ENCODE measurements around the gene LRRFIP2.

Gene LRRFIP2

GRCh38 chr3:37028329-37028728 is 146.1 kb downstream of the LRRFIP2 start:
- no peak for ATAC-seq
- Mint-ChIP-seq H3K4me3 (no peak overlapping the region), H3K36me3 (peaks cover 67% of the 10 kb centered on the region), H3K9me3 (no peaks in the 10 kb centered on the region), H3K4me1 (peaks cover 19% of the 10 kb centered on the region), H3K27me3 (no peaks in the 10 kb centered on the region), H3K27ac (no peak overlapping the region)

- H3K4me1 Mint-ChIP-seq: peaks cover 19% of the 10 kb centered on the region
- H3K36me3 Mint-ChIP-seq: peaks cover 65% of the 10 kb centered on the region
- H3K27me3 Mint-ChIP-seq: no peaks in the 10 kb centered on the region
Observed at GRCh38 chr3:37026851-37027250, 147.5 kb downstream of the LRRFIP2 start.

DNA sequence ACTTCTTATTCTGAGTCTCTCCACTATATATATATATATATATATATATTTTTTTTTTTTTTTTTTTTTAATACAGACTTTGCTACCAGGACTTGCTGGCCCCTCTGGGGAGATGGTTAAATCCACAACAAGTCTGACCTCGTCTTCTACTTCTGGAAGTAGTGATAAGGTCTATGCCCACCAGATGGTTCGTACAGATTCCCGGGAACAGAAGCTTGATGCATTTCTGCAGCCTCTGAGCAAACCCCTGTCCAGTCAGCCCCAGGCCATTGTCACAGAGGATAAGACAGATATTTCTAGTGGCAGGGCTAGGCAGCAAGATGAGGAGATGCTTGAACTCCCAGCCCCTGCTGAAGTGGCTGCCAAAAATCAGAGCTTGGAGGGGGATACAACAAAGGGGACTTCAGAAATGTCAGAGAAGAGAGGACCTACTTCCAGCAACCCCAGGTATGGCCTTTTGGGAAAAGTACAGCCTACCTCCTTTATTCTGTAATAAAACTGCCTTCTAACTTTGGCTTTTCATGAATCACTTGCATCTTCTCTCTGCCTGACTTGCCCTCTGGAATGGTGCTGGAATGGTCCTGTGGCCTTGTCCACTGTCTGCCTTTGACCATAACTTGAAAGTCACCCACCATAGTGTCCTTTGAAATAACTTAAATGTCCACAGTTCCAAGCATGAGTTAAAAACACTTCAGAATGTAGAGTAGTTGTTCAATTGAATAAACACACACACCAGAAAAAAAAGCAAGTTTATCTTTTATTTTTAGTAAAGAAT is 148.6 kb downstream of the LRRFIP2 start:
- H3K9me3 Mint-ChIP-seq: no peaks in the 10 kb centered on the region
- H3K27ac Mint-ChIP-seq: no peak overlapping the region
- peaks cover 71% of the 10 kb centered on the region for H3K36me3 Mint-ChIP-seq

More at GRCh38 chr3:37026851-37027250, 147.5 kb downstream of the LRRFIP2 start:
- no peak for ATAC-seq
- Mint-ChIP-seq H3K9me3 (no peaks in the 10 kb centered on the region), H3K4me3 (no peak overlapping the region), H3K27ac (no peak overlapping the region)

DNA sequence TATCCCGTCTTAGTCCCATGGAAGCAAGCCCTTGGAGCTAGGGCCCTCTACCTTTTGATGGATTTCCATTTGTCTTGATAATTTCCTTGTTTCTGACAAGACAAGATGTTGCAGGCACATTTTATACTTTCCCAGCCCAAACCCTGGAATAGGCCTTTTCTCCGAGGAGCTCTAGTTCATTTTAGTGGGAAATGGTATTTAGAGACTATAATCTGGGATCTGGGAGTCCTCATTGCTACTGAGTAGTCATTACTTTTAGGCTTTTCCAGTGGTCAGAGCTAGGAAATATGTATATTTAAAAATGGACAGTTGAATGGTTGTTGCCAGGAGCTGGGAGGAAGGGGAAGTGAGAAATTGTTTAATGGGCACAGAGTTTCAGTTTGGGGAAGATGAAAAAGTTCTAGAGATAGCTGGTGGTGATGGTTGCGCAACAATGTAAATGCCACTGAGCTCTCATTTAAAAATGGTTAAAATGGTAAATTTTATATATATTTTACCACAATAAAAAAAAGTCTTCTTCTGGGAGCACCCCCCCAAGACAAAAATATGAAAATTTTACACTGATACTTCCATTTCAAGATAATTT is 149.5 kb downstream of the LRRFIP2 start:
- Mint-ChIP-seq H3K9me3 (no peaks in the 10 kb centered on the region), H3K4me3 (no peak overlapping the region), H3K36me3 (peaks cover 79% of the 10 kb centered on the region), H3K27ac (no peak overlapping the region), H3K27me3 (no peaks in the 10 kb centered on the region), H3K4me1 (peaks cover 19% of the 10 kb centered on the region)
- ATAC-seq: peak; percentile 70

More for the DNA sequence above, 148.6 kb downstream of the LRRFIP2 start:
- H3K27me3 Mint-ChIP-seq: no peaks in the 10 kb centered on the region
- no peak for ATAC-seq
- no peak overlapping the region for H3K4me3 Mint-ChIP-seq
- H3K4me1 Mint-ChIP-seq: peaks cover 19% of the 10 kb centered on the region

DNA sequence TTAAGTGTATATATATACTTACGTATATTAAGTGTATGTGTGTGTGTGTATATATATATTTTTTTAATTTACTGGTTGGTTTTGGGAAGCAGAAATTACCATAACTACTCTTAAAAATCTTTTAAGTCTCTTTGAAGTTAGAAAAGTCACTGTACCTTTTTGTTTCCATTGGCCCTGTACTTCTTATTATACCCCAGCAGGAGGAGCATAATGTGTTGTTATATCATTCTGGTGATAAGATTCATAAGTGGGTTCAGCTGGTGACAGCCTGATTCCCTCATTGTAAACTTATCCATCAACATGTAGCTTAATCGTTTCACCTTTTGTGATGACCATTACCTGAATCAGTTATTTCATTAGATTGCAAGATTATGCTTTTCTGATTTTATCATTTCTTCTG is 150.3 kb downstream of the LRRFIP2 start:
- Mint-ChIP-seq H3K27me3 (no peaks in the 10 kb centered on the region), H3K9me3 (no peaks in the 10 kb centered on the region), H3K36me3 (peaks cover 84% of the 10 kb centered on the region), H3K27ac (no peak overlapping the region), H3K4me1 (peaks cover 19% of the 10 kb centered on the region), H3K4me3 (no peak overlapping the region)
- no peak for ATAC-seq

DNA sequence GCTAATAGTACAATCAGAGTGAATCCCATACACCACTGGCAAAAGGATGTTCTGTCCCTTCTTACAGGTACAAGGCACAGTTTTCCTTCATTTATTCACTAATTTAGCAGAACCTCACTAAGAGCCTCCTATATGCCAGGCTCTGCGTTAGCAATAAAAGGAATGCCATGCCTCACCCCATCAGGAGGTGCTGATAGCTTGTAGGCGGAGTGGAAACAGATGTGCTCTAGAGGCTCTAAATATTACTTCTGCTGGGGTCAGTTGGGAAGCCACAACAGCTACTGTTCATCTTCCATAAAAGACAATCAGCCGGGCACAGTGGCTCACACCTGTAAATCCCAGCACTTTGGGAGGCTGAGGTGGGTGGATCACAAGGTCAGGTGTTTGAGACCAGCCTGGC is 156.7 kb downstream of the LRRFIP2 start:
- H3K36me3 Mint-ChIP-seq: peaks cover 82% of the 10 kb centered on the region
- H3K27ac Mint-ChIP-seq: no peak overlapping the region
- H3K27me3 Mint-ChIP-seq: no peaks in the 10 kb centered on the region
- H3K4me3 Mint-ChIP-seq: no peak overlapping the region
- no peak for ATAC-seq
- no peaks in the 10 kb centered on the region for H3K9me3 Mint-ChIP-seq
- H3K4me1 Mint-ChIP-seq: no peaks in the 10 kb centered on the region

DNA sequence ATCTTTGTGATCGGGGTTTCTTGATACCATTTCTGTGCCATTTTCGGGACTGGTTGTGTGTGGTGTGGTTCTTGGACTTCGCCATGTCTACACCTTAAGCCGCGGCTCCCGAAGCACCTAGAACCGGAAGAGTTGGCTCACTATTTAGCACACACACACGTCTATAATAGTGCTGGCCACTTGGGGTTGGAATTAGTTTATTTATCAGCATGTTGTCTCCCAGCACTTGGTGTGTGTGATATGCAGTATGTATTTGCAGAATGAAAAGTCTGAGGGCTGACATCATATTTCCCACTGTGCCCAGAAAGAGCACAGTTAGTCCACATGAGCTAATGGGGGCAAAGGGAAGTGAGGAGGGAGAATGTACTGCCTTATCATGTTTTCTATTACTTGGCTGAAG is 157.5 kb downstream of the LRRFIP2 start:
- H3K27me3 Mint-ChIP-seq: no peaks in the 10 kb centered on the region
- no peaks in the 10 kb centered on the region for H3K9me3 Mint-ChIP-seq
- no peak overlapping the region for H3K4me3 Mint-ChIP-seq
- no peak overlapping the region for H3K27ac Mint-ChIP-seq
- H3K36me3 Mint-ChIP-seq: peaks cover 83% of the 10 kb centered on the region
- ATAC-seq: no peak
- H3K4me1 Mint-ChIP-seq: no peaks in the 10 kb centered on the region

DNA sequence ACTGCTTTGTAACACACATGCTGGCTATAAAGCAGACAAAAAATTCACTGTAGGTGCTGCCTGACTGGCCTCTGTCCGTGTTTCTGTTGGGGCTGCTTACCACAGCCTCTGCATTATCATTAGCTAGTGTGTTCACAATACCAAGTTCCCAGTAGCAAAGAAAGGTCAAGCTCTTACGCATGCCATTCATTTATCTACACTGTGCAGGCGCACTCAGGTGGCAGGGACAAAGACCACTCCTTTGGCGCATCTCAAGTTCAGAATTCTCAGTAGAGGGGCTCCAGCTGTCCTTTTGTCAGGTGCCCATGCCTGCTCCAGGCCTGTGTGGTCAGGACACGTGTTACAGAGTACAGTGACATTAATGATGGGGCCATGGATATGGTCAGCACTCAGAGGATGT is 158.7 kb downstream of the LRRFIP2 start:
- no peak overlapping the region for H3K27ac Mint-ChIP-seq
- ATAC-seq: no peak
- H3K27me3 Mint-ChIP-seq: no peaks in the 10 kb centered on the region
- H3K4me1 Mint-ChIP-seq: no peaks in the 10 kb centered on the region
- peaks cover 82% of the 10 kb centered on the region for H3K36me3 Mint-ChIP-seq
- no peaks in the 10 kb centered on the region for H3K9me3 Mint-ChIP-seq
- H3K4me3 Mint-ChIP-seq: no peak overlapping the region

DNA sequence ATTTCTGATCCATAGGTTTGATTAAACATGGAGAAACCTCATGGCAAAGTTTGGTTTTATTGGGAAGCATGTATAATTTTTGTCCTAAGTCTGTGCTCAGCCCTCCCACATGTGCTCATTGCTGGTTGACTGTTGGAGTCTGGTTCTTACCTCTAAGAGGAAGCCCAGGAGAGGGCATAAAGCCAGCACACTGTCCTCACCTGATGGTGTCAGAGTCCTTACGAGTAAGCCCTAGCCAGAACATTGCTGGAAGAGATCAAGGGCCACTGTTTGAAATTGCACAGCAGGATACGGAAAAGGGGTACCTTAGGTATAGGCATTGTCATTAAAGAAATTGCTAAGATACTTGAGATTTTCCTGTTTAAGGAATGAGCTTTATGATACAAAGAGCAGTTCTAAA is 159.8 kb downstream of the LRRFIP2 start:
- Mint-ChIP-seq H3K36me3 (peaks cover 73% of the 10 kb centered on the region), H3K27ac (no peak overlapping the region), H3K4me3 (no peak overlapping the region), H3K9me3 (no peaks in the 10 kb centered on the region), H3K4me1 (no peaks in the 10 kb centered on the region), H3K27me3 (no peaks in the 10 kb centered on the region)
- no peak for ATAC-seq
